ENCODE data around the gene LRRC8C.

LRRC8C gene

DNA sequence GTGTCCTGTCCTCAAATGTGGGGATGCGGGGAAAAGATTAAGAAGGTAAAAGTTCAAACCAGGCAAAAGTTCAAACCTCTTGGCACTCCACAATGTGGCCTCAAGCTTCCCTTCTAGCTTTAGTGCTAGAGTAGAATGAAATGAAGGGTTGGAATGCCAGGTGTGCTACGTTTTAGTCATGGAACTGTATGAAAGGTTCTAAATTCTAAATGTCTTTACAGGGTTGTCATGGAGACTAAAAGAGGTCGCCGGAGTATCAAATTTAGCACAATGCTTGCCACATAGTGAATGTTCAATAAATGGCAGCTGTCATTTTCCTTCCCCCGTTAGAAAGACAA lies 130.7 kb downstream of the LRRC8C start:
- no peak for DNase-seq (ENCODE audit: low spot score)

DNA sequence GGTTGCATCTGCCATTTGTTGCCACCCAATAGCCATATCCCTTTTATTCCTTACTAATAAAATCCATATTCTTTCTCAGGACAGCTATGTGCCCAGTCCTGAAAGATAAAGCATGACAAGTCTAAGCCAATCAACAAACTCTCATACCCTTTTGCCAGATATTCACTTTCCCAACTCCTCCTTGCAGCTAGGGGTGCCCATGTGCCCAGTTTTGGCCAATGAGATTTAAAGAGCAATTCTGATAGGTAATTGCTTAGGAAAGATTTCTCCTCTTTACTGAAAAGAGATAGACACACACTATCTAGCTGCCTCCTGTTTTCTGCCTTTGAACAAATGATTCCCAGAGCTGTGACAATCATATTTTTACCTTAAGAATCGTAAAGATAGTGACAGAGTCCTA lies 132.9 kb downstream of the LRRC8C start:
- DNase-seq (ENCODE audit: low spot score): no peak

- DNase-seq (ENCODE audit: low spot score): no peak
Measured at GRCh38 chr1:89767618-89768017, 134.7 kb downstream of the LRRC8C start.

All from germinal center (tissue), 1 donor.